Measurements from ENCODE around the gene KCNJ9.

DNA sequence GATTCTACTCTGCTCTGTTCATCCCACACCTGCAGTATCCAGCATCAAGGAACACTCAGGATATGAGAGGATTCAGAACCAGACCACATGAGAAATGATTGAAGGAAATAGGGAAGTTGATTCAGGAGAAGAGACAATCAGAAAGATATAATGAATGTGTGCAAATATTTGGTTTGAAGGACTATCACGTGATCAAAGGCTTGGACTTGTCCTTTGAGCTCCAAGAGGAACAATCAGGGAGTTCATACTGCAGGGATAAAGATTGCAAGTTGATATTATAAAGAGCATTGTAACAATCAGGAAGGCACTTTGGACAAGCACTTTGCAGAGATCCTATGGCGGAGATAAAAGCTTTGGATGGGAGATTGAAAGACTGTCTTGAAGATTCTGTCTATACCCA lies 35.7 kb upstream of the KCNJ9 start:
- no peak for TF ChIP-seq POLR2A (IDR thresholded peaks at IDR 0.05; ENCODE audit: low read depth, low read length)
- TF ChIP-seq TAF1 (IDR thresholded peaks at IDR 0.05; ENCODE audit: borderline replicate concordance, low read depth, low read length): no peak
